ENCODE results near the gene SRC. TPM values are rescaled to one million over a fixed set of nuclear protein-coding genes. Genes with fewer than 3 reads are reported as not detected.

Gene SRC
- polyA plus RNA-seq, 1 experiment = 13.9 TPM

DNA sequence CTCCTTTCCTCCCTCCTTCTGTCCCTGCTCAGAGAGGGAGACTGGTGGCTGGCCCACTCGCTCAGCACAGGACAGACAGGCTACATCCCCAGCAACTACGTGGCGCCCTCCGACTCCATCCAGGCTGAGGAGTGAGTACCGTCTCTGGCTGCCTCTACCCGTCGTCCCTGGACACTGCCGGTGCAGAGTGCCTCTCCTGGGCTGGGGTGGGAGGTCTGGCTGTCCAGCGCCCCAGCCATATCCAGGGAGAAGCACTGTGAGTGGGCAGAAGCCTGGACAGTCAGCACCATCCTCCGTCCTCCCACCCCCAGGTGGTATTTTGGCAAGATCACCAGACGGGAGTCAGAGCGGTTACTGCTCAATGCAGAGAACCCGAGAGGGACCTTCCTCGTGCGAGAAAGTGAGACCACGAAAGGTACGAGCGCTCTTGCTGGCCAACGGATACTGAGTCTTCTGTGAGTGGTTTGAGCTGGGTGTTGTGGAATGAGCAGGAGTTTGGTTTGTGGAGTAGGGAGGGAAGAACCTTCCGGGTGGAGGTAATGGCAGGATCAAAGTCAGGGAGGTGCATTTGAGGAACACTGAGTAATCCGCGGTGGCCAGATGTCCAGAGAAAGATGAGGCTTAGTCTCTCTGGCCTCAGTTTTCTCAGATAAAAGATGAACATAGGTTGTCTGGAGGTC, 48.1 kb downstream of the SRC start:
- TF ChIP-seq, protein P1, sequence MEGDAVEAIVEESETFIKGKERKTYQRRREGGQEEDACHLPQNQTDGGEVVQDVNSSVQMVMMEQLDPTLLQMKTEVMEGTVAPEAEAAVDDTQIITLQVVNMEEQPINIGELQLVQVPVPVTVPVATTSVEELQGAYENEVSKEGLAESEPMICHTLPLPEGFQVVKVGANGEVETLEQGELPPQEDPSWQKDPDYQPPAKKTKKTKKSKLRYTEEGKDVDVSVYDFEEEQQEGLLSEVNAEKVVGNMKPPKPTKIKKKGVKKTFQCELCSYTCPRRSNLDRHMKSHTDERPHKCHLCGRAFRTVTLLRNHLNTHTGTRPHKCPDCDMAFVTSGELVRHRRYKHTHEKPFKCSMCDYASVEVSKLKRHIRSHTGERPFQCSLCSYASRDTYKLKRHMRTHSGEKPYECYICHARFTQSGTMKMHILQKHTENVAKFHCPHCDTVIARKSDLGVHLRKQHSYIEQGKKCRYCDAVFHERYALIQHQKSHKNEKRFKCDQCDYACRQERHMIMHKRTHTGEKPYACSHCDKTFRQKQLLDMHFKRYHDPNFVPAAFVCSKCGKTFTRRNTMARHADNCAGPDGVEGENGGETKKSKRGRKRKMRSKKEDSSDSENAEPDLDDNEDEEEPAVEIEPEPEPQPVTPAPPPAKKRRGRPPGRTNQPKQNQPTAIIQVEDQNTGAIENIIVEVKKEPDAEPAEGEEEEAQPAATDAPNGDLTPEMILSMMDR (IDR thresholded peaks at IDR 0.05; ENCODE audit: low read depth, low read length) = no peak
- POLR2A ChIA-PET = no interaction called here

DNA sequence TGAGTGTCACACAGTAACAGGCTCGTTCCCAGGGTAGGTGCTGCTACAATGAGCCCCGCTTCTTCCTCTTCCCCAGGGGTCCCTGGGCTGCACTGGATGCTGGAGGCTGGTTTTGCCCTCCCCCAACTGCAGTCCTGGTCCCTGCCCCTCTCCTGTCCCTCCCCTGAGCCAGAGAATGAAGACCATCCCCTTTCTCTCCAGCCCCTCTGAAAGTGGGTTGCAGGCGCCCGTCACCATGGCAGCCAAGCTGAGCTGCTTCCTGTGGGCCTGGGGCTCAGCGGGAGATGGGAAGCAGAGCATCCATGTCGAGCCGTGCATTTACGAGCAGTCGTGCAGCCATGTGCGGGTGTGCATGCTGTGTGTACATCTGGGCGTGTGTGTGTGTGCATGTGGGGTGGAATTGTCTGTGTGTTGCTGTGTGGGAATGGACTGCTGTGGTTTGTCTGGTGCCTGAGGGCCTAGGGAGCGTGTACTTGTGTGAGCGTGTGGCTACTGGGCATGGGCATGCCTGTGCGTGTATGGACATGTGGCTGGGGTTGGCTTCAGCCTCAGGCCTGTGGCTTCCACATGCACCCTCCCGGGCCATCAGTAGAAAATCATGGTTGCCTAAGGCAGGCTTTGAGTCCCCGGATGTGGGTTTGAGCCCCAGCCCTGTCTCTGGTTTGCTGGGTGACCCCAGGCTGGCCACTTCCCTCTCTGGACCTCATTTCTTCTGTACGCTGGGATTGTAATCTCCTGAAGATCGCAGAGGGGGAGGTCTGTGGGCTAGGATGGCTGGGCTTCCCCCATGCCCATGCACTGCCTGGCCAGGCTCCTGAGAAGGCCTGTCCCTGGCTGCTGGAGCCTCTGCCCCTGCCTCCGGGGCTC, 48.8 kb downstream of the SRC start:
- Histone ChIP-seq H3K27ac (ENCODE audit: low read depth, low read length) (no peak overlapping the region), H3K27me3 (ENCODE audit: control insufficient read depth, insufficient read depth, low read length) (no peaks in the 10 kb centered on the region), H3K9me3 (ENCODE audit: control insufficient read depth, insufficient read depth, low read length) (no peaks in the 10 kb centered on the region), H3K4me3 (ENCODE audit: low read depth, low read length) (no peak overlapping the region)
- CTCF ChIA-PET = no interaction called here
- DNase-seq (ENCODE audit: low read depth, low spot score) = no peak
- TF ChIP-seq, protein P1 (IDR thresholded peaks at IDR 0.05; ENCODE audit: low read depth, low read length) = no peak
- POLR2A ChIA-PET = no interaction called here

More for the DNA sequence above, 48.1 kb downstream of the SRC start:
- no peaks in the 10 kb centered on the region; the same call in 1 of the 2 replicates for H3K9me3 ChIP-seq (ENCODE audit: control insufficient read depth, insufficient read depth, low read length)
- no peak overlapping the region for H3K4me3 ChIP-seq (ENCODE audit: low read depth, low read length)
- DNase-seq (ENCODE audit: low read depth, low spot score) = no peak
- H3K27me3 ChIP-seq (ENCODE audit: control insufficient read depth, insufficient read depth, low read length) = no peaks in the 10 kb centered on the region
- H3K27ac ChIP-seq (ENCODE audit: low read depth, low read length) = no peak overlapping the region
- CTCF ChIA-PET = no interaction called here

DNA sequence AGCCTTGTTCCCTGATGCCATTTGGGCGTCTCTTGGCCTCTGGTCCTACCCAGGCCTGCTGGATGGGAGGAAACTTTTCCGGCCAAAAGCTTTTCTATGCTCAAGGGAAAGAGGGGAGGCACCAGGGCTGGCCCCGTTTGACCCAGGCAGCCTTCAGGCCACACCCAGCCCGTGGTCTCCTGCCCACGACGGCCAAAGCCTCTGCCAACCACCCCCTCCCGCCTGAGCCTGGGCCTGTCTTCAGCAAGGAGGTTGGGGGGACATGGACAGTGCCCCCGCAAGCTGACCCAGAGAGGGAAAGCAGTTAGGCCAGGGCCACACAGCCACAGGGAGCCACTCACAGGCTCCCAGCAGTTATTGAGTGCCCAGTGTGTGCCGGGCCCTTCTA, 49.5 kb downstream of the SRC start:
- CTCF ChIA-PET = no interaction called here
- DNase-seq (ENCODE audit: low read depth, low spot score) = no peak
- H3K27me3 ChIP-seq (ENCODE audit: control insufficient read depth, insufficient read depth, low read length) = no peaks in the 10 kb centered on the region
- H3K9me3 ChIP-seq (ENCODE audit: control insufficient read depth, insufficient read depth, low read length) = no peaks in the 10 kb centered on the region
- no peak overlapping the region for H3K27ac ChIP-seq (ENCODE audit: low read depth, low read length)
- H3K4me3 ChIP-seq (ENCODE audit: low read depth, low read length) = no peak overlapping the region
- TF ChIP-seq, protein P1 (IDR thresholded peaks at IDR 0.05; ENCODE audit: low read depth, low read length) = no peak
- POLR2A ChIA-PET = no interaction called here

DNA sequence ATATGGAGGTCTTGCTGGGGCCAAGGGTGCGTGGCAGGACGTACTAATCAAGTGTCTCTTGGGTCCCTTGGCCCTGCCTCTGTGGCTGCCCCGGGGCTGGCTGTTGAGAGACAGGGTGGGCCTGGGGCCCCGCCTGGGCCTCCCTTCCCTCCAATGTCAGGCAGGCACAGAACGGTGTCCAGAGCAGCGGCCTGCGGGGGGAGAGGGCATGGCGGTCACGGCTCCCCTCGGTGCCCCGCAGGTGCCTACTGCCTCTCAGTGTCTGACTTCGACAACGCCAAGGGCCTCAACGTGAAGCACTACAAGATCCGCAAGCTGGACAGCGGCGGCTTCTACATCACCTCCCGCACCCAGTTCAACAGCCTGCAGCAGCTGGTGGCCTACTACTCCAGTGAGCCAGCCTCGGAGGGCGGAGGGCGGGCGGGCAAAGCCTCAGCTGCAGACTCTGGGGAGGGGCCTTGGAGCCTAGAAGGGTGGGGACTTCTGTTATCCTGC, 50.0 kb downstream of the SRC start:
- Histone ChIP-seq H3K9me3 (ENCODE audit: control insufficient read depth, insufficient read depth, low read length) (no peaks in the 10 kb centered on the region), H3K4me3 (ENCODE audit: low read depth, low read length) (no peak overlapping the region), H3K27ac (ENCODE audit: low read depth, low read length) (no peak overlapping the region), H3K27me3 (ENCODE audit: control insufficient read depth, insufficient read depth, low read length) (no peaks in the 10 kb centered on the region)
- TF ChIP-seq, protein P1 (IDR thresholded peaks at IDR 0.05; ENCODE audit: low read depth, low read length) = no peak
- ChIA-PET POLR2A (no interaction called here), CTCF (interaction anchor here (2.2 kb wide), 1 partner anchor 126 kb away, joined by 5 read pairs; no protein-coding TSS in a partner anchor)
- no peak for DNase-seq (ENCODE audit: low read depth, low spot score)

Measured in AG04450 (cell line).